Left renal cortex interstitium (tissue), 4 donors: Measurements from ENCODE around the gene DNPH1. TPM values are rescaled to one million over a fixed set of nuclear protein-coding genes. Genes with fewer than 3 reads are reported as not detected.

Experiments
- DNase-seq, 4 donors: peaks; one replicate each; pipeline ENCODE4 v3.0.0-alpha.2; 2013; ENCODE audit warnings: low read depth in 4 of 4, low spot score in 2 of 4, missing footprints in 1 of 4
- polyA plus RNA-seq, 4 donors: library from polyadenylated mRNA; unstranded; fragments of 120-200 nt; gene quantifications; one replicate each; pipeline ENCODE4 v1.2.1, GENCODE V29; 2013; ENCODE audit not compliant: insufficient read length in 4 of 4

Gene DNPH1
- polyA plus RNA-seq, 4 donors = 54.6 to 111 (median 81.2) TPM

DNA sequence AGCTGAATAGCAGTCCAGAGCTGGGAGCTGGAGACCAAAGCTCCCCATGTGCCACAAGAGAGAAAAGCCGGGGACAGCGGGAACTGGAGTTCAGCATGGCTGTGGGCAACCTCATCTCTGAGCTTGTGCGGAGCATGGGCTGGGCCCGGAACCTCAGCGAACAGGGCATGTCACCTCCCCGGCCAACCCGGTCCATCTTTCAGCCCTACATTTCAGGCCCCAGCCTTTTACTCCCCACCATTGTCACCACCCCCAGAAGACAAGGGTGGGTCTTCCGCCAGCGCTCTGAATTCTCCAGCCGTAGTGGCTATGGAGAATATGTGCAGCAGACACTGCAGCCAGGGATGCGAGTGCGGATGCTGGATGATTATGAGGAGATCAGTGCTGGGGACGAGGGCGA is 43.3 kb downstream of the DNPH1 start:
- no peak for DNase-seq

DNA sequence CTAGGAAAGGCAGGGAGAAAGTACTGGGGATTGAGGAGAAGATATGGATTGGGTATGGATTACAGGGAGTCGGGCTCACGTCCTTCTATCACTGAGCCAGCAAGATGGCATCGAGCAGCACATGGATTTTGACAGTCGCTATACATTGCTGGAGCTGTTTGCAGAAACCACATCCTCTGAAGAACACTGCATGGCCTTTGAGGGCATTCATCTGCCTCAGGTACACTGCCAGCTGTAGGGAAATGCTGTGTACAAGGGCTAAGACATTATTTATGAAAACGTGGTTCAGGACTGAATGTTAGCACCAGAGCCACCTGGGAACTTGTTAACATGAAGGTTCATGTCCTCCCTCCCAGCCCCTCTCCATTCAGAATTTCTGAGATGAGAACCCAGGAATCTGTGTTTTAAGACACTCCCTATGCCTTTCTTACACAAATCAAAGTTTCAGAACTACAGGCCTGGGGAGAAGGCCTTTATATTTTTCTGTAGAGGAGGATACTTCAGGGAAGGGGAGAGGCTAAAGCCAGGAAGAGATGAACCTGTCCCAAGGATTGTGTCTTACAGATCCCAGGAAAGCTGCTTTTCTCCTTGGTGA is 43.8 kb downstream of the DNPH1 start:
- no peak for DNase-seq

DNA sequence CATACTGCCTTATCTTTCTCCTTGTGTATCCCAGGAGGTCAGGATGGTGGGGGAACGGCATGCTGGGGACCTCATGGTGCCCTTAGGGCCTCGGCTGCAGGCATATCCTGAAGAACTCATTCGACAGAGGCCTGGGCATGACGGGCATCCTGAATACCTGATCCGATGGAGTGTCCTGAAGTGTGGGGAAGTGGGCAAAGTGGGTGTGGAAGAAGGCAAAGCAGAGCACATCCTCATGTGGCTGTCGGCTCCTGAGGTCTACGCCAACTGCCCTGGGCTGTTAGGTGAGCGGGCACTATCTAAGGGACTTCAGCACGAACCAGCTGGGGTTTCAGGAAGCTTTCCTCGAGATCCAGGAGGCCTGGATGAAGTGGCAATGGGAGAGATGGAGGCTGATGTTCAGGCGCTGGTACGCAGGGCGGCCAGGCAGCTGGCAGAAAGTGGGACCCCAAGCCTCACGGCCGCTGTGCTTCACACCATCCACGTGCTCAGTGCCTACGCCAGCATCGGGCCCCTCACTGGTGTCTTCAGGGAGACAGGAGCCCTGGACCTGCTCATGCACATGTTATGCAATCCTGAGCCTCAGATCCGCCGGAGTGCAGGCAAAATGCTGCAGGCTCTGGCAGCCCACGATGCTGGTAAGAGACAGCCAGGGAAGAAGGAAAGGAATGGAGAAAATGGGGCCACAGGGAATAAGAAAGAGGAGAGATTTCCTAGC is 44.9 kb downstream of the DNPH1 start:
- DNase-seq = no peak

DNA sequence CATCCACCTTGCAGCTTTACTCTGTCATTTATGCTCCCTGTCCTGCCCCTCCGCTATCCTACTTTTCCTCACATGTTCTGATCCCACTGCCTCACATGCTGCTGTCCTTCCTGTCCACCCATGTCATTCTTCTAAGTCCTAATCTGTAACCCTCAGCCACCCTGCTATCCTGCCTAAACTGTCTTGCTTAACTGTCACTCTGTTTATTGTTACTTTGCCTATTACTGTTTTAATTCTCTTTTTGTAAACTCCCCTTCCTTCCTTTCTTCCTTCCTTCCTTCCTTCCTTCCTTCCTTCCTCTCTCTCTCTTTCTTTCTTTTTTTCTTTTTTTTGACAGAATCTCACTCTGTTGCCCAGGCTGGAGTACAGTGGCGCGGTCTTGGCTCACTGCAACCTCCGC is 45.8 kb downstream of the DNPH1 start:
- no peak for DNase-seq

DNA sequence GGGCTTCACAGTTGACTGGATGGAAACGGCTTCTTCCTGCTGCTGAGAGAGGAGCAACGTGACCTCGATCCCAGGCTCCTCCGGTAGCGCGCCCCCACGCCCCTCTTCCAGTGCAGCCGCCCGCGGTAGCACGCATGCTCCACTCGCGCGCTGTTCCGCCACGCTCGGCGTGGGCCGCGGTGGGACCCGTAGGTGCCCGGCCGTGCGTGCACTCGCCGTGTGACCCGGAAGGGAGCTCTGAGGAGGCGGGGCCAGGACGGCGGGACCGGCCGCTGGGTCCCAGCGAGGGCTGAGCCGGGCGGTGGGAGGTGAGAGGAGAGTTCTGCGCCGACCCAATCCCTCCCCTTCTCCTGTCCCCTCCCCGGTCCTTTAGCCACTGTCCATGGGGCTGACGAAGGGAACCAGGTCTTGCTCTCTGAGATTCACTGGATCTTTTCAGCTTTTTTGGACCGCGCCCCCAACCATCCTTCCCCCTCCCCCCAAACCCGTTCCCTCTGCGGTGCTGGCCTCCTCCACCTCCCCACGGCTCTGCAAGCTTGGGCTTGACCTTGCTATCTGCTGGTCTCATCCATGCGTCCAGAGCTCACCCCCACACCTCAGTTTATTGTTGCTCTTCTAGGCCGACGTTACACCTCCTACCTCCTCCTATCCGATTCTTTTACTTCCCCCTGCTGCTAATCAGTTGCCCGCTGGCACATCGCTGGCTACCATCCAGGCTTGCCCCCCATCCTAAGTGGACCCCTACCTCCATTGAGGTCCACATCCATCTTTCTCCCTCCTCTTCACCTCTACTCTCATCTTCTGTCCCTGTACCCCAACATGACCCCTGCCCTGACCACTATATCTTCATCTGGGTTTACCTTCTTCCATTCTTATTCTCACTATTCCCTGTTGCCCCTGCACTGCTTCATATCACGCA is 47.1 kb downstream of the DNPH1 start, which contains the start of gene CUL9:
Gene CUL9, plus strand, starts transcription at position 255 of the 919 bp plus-strand sequence. CDS start 2,115 bp downstream, outside the sequence.
- peak in 2 of 4 donors; percentile 61 to 73 for DNase-seq

DNA sequence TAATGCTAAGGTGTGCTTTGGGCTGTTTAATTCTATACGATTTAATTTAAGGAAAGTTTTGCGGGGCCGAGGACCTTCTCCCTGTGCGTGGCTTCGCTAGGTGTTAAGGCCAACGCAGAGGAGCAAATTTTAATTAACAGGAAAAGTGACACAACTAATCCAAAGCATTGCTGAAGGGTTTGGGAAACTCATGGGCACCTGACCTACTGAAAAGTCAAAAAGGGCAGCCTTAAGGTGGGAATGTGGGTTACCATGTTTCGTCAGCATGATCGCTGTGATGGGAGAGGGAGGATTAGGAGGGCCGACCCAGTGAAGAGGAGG is 47.7 kb downstream of the DNPH1 start:
- DNase-seq = no peak

DNA sequence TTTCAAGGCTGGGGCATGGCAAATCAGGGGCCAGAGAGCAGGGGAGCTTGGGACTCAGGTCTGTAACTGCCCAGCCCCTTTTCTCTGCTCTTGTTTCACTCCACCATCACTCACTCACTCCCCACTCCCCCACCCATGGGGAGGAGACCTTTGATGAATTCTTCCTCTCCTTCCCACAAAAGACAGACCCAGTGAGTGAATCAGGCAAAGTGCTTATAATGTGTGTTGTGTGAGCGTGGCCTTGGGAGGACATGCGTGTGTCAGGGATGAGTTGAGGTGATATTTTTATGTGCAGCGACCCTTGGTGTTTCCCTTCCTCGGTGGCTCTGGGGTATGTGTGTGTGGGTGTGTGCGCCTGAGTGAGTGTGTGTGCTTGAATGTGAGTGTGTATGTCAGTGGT is 48.3 kb downstream of the DNPH1 start:
- DNase-seq = no peak

DNA sequence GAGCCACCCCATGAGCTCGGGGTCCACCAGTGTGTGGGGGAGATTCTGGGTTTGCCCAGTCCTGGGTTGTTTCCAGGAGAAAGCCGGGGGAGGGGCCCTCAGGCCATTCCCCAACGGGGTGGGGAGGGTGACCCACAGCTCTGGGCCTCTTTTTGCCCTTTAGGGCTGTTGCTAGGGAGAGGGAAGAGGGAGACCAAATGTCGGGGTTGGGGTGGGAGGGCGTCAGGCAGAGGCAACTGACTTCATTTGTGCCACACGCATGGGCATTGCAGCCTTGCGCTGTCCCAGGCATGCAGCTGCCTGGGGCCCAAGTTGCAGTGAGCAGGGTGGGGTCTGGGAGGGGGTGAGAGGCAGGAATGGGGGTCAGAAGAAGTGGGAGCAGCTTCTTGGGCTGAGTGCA is 49.2 kb downstream of the DNPH1 start:
- no peak for DNase-seq

DNA sequence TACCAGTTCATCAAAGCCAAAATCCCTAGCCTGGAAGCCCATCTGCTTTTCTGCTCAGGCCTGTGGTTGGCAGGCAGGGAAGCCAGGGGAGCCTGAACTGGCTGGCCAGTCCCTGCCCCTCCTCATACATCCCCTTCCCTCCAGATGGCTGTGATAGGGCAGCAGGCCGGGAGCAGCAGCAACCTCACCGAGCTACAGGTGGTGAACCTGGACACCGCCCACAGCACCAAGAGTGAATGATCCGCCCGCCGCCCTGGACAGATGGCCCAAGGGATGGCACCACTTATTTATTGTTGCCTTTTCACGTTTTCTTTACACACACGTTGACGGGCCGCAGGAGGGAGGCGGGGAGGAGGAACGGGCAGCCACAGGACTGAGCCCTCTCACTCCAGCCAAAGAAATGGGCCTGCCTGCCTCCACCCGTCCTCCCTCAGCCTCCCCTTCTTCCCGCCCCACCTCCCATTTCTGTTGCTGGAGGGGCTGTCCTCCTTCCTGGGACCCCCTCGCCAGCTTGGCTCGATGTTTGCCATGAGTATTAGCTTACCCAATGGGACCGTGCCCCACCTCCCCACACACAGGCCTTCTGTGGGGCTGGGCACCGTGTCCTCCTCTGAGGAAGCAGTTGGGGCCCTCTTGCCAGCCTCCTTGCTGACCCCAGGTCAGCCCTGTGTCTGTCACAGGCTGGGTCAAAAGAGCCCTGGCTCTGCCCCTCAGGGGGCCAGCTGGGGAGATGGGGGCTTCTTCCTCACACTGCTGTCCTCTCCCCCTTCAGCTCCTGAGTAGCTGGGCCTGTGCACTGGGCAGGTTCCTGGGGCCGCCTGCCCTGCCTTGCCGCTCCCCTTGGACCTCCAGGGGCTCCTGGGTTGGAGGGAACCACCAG is 50.1 kb downstream of the DNPH1 start:
- DNase-seq = no peak

DNA sequence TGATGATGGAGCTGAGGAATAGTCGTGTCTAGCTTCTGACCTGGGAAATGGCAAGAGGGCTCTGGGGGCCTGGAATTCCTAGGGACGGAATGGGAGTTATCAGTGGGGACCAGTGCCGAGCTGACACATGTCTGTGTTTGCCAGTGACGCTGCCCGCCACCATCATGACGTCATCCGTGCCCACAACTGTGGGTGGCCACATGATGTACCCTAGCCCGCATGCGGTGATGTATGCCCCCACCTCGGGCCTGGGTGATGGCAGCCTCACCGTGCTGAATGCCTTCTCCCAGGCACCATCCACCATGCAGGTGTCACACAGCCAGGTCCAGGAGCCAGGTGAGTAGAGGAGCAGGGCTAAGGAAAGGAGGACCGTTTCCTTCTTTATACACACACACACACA is 51.1 kb downstream of the DNPH1 start:
- no peak for DNase-seq

DNA sequence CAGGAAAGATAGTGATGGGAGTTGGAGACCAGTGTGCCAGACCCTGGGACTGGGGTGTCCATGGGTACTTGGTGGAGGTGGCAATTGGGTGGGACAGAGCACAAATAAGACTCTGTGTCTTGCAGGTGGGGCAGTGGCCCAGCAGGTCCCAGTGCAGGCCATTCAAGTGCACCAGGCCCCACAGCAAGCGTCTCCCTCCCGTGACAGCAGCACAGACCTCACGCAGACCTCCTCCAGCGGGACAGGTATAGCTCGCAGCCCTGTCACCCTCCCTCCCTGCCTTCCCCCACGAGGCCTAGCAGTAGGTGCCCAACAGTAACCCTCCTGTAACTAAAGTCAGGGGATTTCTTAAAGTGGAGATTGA is 52.9 kb downstream of the DNPH1 start:
- DNase-seq = no peak

DNA sequence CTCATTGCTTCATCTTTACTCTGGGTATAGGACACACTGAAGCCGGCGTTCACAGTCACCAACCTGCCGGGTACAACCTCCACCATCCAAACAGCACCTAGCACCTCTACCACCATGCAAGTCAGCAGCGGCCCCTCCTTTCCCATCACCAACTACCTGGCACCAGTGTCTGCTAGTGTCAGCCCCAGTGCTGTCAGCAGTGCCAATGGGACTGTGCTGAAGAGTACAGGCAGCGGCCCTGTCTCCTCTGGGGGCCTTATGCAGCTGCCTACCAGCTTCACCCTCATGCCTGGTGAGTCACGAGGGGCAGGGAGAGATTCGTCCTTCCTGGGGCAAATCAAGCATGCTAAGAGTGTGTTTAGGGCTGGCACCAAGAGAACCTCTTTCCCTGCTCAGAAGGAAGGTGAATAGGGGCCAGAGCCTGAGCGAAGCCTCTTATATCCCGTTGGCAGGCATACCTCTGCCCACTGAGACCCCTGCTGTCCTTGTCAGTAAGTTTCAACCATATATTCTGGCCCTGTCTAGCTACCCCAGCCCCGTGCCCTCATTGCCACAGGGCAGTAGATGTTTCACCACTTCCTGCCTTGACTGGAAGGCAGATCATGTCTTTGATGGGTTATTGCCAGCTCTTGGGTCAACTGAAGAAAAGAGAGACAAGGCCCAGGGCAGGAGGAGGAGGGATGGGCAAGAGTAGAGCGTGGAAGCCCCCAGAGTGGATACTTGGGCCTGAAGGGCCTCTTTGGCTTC is 53.4 kb downstream of the DNPH1 start:
- no peak for DNase-seq

Other genes with a start within 250 kb of the DNPH1 start
- 10 to 100 TPM; 55.6 to 70.3 (median 64.6) TPM for gene PPP2R5D, start 244.9 kb downstream of the DNPH1 start, polyA plus RNA-seq
- 100 to 1,000 TPM in 1 of 4 donors, 10 to 100 TPM in 3; 75.3 to 104 (median 87.6) TPM for gene MEA1, start 215.5 kb downstream of the DNPH1 start, polyA plus RNA-seq
- 100 to 1,000 TPM in 3 of 4 donors, 10 to 100 TPM in 1; 89.8 to 109 (median 102) TPM for gene KLHDC3, start 215.2 kb downstream of the DNPH1 start, polyA plus RNA-seq
- gene RRP36, start 207.9 kb downstream of the DNPH1 start, polyA plus RNA-seq = 10 to 100 TPM; 57.6 to 65.5 (median 58.1) TPM
- gene CUL7, start 175.6 kb downstream of the DNPH1 start, polyA plus RNA-seq = 10 to 100 TPM; 46.0 to 63.7 (median 52.2) TPM
- 10 to 100 TPM; 57.5 to 75.2 (median 67.6) TPM for gene MRPL2, start 170.0 kb downstream of the DNPH1 start, polyA plus RNA-seq
- gene KLC4, start 169.8 kb downstream of the DNPH1 start, polyA plus RNA-seq = 10 to 100 TPM; 50.0 to 80.0 (median 65.7) TPM
- gene PTK7, start 153.2 kb downstream of the DNPH1 start, polyA plus RNA-seq = 100 to 1,000 TPM; 230 to 296 (median 261) TPM
- gene SRF, start 58.2 kb downstream of the DNPH1 start, polyA plus RNA-seq = 10 to 100 TPM; 26.7 to 36.1 (median 32.1) TPM
- 10 to 100 TPM; 27.5 to 52.0 (median 39.8) TPM for gene CUL9, start 47.3 kb downstream of the DNPH1 start, polyA plus RNA-seq
- gene TTBK1, start 14.0 kb upstream of the DNPH1 start, polyA plus RNA-seq = under 1 TPM; 0.25 to 0.55 (median 0.40) TPM
- gene SLC22A7, start 68.8 kb upstream of the DNPH1 start, polyA plus RNA-seq = 1 to 10 TPM in 2 of 4 donors, under 1 TPM in 2; 0.30 to 2.0 (median 0.99) TPM
- gene CRIP3, start 79.3 kb upstream of the DNPH1 start, polyA plus RNA-seq = 1 to 10 TPM; 2.2 to 9.7 (median 6.0) TPM
- gene ZNF318, start 140.2 kb upstream of the DNPH1 start, polyA plus RNA-seq = 10 to 100 TPM; 22.1 to 33.9 (median 28.9) TPM
- 10 to 100 TPM; 17.4 to 34.1 (median 23.8) TPM for gene ABCC10, start 198.1 kb upstream of the DNPH1 start, polyA plus RNA-seq
- 1 to 10 TPM in 3 of 4 donors, under 1 TPM in 1; 0.93 to 1.9 (median 1.3) TPM for gene DLK2, start 226.1 kb upstream of the DNPH1 start, polyA plus RNA-seq
- 10 to 100 TPM; 24.6 to 50.2 (median 36.8) TPM for gene TJAP1, start 248.1 kb upstream of the DNPH1 start, polyA plus RNA-seq